Thymus (tissue), 11 donors: Measurements from ENCODE around the gene STXBP6. TPM values are rescaled to one million over a fixed set of nuclear protein-coding genes. Genes with fewer than 3 reads are reported as not detected.

Source experiments
- DNase-seq, 9 donors: peaks; one replicate each; pipeline ENCODE4 v3.0.0-alpha.2; 2013; ENCODE audit warnings: low spot score in 9 of 9, low read depth in 6 of 9, missing footprints in 1 of 9
- H3K27ac ChIP-seq, 2 donors: one replicate each; pipeline ENCODE4 v1.5.1; 2013; ENCODE audit warnings: control low read depth in 1 of 2, low read depth in 1 of 2, low read length in 1 of 2, mild to moderate bottlenecking in 1 of 2, moderate library complexity in 1 of 2
- H3K27me3 ChIP-seq, 2 donors: one replicate each; pipeline ENCODE4 v1.5.1; 2013; ENCODE audit warnings: low read length in 1 of 2; ENCODE audit not compliant: control insufficient read depth in 2 of 2, insufficient read depth in 1 of 2
- H3K36me3 ChIP-seq, 2 donors: one replicate each; pipeline ENCODE4 v1.5.1; 2013; ENCODE audit warnings: low read length in 1 of 2, mild to moderate bottlenecking in 1 of 2, moderate library complexity in 1 of 2; ENCODE audit not compliant: control insufficient read depth in 2 of 2, insufficient read depth in 2 of 2
- H3K4me1 ChIP-seq, 2 donors: one replicate each; pipeline ENCODE4 v1.5.1; 2013; ENCODE audit warnings: low read length in 2 of 2; ENCODE audit not compliant: control insufficient read depth in 2 of 2, insufficient read depth in 2 of 2
- H3K4me3 ChIP-seq, 2 donors: one replicate each; pipeline ENCODE4 v1.5.1; 2013; ENCODE audit warnings: low read length in 2 of 2, control low read depth in 1 of 2, mild to moderate bottlenecking in 1 of 2
- H3K9me3 ChIP-seq, 2 donors: one replicate each; pipeline ENCODE4 v1.5.1; 2013; ENCODE audit warnings: low read length in 1 of 2, mild to moderate bottlenecking in 1 of 2; ENCODE audit not compliant: control insufficient read depth in 2 of 2, insufficient read depth in 1 of 2
- WGBS: extraction: QIAGEN DNeasy Blood & Tissue Kit; methylation state at CpG from one replicate; pipeline ENCODE4 v1.1.7; 2013; 5-methylcytosine and 5-hydroxymethylcytosine counted together
- polyA plus RNA-seq: library from polyadenylated mRNA; stranded (reverse); fragments of 200-250 nt; gene quantifications from one replicate; pipeline ENCODE4 v1.2.3, GENCODE V29; 2013
- total RNA-seq: library from RNA; stranded (reverse); fragments of 120-200 nt; gene quantifications from one replicate; pipeline ENCODE4 v1.2.4, GENCODE V29; 2013
- donor health status: healthy.

Gene STXBP6
- total and polyA plus RNA-seq, 2 donors: 6.9 to 8.3 TPM

DNA sequence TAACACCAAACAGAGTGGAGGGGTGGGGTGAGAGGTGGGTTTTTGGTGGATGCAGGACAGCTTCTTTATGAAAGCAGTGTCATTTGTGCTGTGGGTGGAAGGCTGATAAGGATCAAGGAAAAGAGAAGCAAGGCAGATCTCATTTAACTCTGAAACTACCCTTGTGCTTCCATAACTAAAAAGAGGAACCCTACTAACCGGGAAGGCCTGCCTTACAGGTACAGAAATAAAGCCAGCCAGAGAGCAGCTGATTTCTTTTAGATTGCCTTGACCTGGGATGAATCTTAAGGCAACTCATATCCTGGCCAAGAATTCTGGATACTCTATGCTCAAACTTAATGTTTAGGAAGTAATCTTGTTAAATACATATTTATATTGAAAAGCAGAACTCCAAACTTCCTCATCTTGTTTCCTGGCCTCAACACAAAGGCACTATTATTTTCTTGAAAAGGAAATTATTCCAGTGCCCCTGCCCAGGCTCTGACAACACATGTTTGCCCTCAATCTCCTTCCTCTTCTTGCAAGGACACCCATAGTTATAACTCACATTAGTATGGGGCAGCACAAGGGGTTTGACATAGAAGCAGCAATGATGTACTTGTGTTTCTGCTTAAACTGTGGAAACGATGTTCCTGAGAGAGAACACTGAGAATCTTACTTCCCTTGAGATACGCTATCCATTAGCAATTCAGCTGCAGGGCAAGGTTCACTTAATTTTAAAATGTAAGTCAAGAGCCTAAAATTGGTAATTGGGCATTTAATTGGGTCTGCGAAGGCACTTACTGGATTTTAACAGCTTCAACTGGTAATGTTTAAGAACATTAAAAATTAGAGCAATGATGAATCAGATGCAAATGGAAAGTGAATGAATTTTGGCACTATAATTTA lies 173.7 kb downstream of the STXBP6 start:
- H3K27ac ChIP-seq: no peak overlapping the region
- WGBS: 47% methylated on average over 4 of the region's 4 CpGs
- no peaks in the 10 kb centered on the region for H3K9me3 ChIP-seq
- peaks cover 0 to 3% of the 10 kb centered on the region in 2 donors for H3K4me1 ChIP-seq
- no peaks in the 10 kb centered on the region for H3K36me3 ChIP-seq
- no peaks in the 10 kb centered on the region for H3K27me3 ChIP-seq
- DNase-seq: no peak
- no peak overlapping the region for H3K4me3 ChIP-seq

GRCh38 chr14:24875203-24875838 lies 174.6 kb downstream of the STXBP6 start:
- H3K27ac ChIP-seq: no peak overlapping the region

GRCh38 chr14:24874514-24875202 lies 175.3 kb downstream of the STXBP6 start:
- H3K9me3 ChIP-seq: no peaks in the 10 kb centered on the region
- WGBS: 94% methylated on average over 8 of the region's 8 CpGs
- no peak overlapping the region for H3K27ac ChIP-seq
- peaks cover 0 to 3% of the 10 kb centered on the region in 2 donors for H3K4me1 ChIP-seq
- H3K36me3 ChIP-seq: no peaks in the 10 kb centered on the region
- H3K27me3 ChIP-seq: no peaks in the 10 kb centered on the region
- DNase-seq: no peak
- no peak overlapping the region for H3K4me3 ChIP-seq

More at GRCh38 chr14:24875203-24875838, 174.6 kb downstream of the STXBP6 start:
- no peak for DNase-seq
- no peaks in the 10 kb centered on the region for H3K36me3 ChIP-seq
- WGBS: 94% methylated on average over 4 of the region's 4 CpGs
- H3K9me3 ChIP-seq: no peaks in the 10 kb centered on the region
- peaks cover 0 to 3% of the 10 kb centered on the region in 2 donors for H3K4me1 ChIP-seq
- H3K27me3 ChIP-seq: no peaks in the 10 kb centered on the region
- H3K4me3 ChIP-seq: no peak overlapping the region

DNA sequence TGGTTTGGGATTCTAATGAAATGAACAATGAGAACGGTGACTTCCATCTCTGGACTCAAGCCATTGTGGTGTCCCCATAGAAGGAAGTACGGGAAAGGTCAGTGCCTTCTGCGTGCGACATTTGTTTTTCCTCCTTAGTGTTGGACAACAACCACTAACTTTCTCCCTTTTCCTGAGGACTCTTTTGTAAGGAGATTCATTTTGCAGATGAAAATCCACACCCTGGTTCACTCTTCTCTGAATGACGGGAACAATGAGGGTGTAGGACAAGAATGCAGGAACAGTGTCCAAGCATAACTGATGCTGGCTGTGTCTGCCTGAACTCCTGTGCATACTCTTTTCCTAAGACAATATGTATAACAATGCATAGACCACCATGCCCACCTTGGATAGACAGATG lies 176.4 kb downstream of the STXBP6 start:
- DNase-seq: no peak
- Histone ChIP-seq H3K9me3 (no peaks in the 10 kb centered on the region), H3K27me3 (no peaks in the 10 kb centered on the region), H3K4me1 (peaks cover 0 to 3% of the 10 kb centered on the region in 2 donors), H3K36me3 (no peaks in the 10 kb centered on the region), H3K4me3 (no peak overlapping the region), H3K27ac (no peak overlapping the region)
- WGBS: 95% methylated on average over 5 of the region's 5 CpGs

- DNase-seq: no peak
- no peaks in the 10 kb centered on the region for H3K9me3 ChIP-seq
- H3K27me3 ChIP-seq: no peaks in the 10 kb centered on the region
- H3K27ac ChIP-seq: no peak overlapping the region
- no peaks in the 10 kb centered on the region for H3K36me3 ChIP-seq
- WGBS: 95% methylated on average over 4 of the region's 4 CpGs
- H3K4me3 ChIP-seq: no peak overlapping the region
- H3K4me1 ChIP-seq: peaks cover 0 to 3% of the 10 kb centered on the region in 2 donors
Measured at GRCh38 chr14:24870949-24871701, 178.8 kb downstream of the STXBP6 start.

- Histone ChIP-seq H3K4me3 (no peak overlapping the region), H3K9me3 (no peaks in the 10 kb centered on the region), H3K4me1 (peaks cover 0 to 9% of the 10 kb centered on the region in 2 donors), H3K36me3 (no peaks in the 10 kb centered on the region), H3K27me3 (no peaks in the 10 kb centered on the region), H3K27ac (no peak overlapping the region)
- DNase-seq: no peak
- WGBS: 95% methylated on average over 2 of the region's 2 CpGs
Measured at GRCh38 chr14:24868389-24868788, 181.6 kb downstream of the STXBP6 start.

GRCh38 chr14:24866067-24866639 lies 183.8 kb downstream of the STXBP6 start:
- DNase-seq: no peak
- H3K27ac ChIP-seq: no peak overlapping the region
- H3K4me1 ChIP-seq: peaks cover 0 to 17% of the 10 kb centered on the region in 2 donors
- 99% methylated on average over 1 of the region's 1 CpG for WGBS
- H3K9me3 ChIP-seq: no peaks in the 10 kb centered on the region
- H3K36me3 ChIP-seq: no peaks in the 10 kb centered on the region
- H3K4me3 ChIP-seq: no peak overlapping the region
- H3K27me3 ChIP-seq: no peaks in the 10 kb centered on the region

DNA sequence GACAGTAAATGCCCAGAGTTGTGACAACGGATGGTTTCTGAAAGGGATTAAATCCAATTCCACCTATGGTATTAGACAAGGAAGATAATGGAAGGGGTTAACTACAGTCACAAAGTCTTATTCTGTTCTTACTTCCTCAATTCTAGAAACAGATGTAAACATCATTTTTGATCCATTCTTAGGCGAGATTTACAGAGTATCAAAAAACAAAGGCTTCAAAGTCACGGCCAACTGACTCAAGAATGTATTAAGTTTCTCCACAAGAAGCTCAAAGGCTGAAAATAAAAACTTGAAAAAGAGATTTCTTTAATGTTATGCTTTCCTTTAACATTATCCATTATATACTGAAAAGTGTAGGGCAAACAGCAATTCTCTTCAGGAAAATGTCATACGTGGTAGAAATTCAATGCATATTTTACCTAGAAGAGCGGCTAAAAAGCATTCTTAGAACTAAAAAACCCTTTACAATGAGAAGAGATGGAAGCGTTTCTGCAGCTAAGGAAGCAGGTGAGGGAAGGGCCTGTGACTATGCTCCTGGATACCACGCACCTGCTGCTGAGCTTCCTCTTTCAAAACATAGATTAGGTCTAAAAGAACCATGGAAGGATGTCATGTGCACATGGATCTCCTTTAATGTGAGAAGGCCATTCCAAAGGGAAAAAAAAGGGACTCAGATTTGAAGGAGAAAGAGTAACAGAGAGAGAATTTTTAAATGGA lies 185.8 kb downstream of the STXBP6 start:
- H3K27me3 ChIP-seq: no peaks in the 10 kb centered on the region
- peaks cover 0 to 19% of the 10 kb centered on the region in 2 donors for H3K4me1 ChIP-seq
- 36% methylated on average over 7 of the region's 7 CpGs for WGBS
- H3K27ac ChIP-seq: peak overlapping the region in 1 of 2 donors; percentile 79
- H3K9me3 ChIP-seq: no peaks in the 10 kb centered on the region
- H3K4me3 ChIP-seq: no peak overlapping the region
- peak in 1 of 9 donors; percentile 28 for DNase-seq
- H3K36me3 ChIP-seq: no peaks in the 10 kb centered on the region
